GM12865 (cell line): ENCODE results near the gene ADD3.

Experiments
- DNase-seq: peaks from one replicate; pipeline ENCODE4 v3.0.0; 2010; ENCODE audit warnings: low read depth
- H3K4me3 ChIP-seq: 2 replicates; pipeline ENCODE4 v1.5.1; 2011; ENCODE audit warnings: mild to moderate bottlenecking, low read depth, low read length, control low read depth
- TF ChIP-seq, protein P1 (sequence below): IDR thresholded peaks from 2 replicates; pipeline ENCODE4 v1.5.1; 2011; ENCODE audit warnings: low read length, control low read depth, low read depth, inconsistent platforms; ENCODE audit not compliant: insufficient read depth; ENCODE audit errors: missing control alignments

The ADD3 gene

GRCh38 chr10:110083884-110084283 is 76.1 kb downstream of the ADD3 start:
- TF ChIP-seq, protein P1, sequence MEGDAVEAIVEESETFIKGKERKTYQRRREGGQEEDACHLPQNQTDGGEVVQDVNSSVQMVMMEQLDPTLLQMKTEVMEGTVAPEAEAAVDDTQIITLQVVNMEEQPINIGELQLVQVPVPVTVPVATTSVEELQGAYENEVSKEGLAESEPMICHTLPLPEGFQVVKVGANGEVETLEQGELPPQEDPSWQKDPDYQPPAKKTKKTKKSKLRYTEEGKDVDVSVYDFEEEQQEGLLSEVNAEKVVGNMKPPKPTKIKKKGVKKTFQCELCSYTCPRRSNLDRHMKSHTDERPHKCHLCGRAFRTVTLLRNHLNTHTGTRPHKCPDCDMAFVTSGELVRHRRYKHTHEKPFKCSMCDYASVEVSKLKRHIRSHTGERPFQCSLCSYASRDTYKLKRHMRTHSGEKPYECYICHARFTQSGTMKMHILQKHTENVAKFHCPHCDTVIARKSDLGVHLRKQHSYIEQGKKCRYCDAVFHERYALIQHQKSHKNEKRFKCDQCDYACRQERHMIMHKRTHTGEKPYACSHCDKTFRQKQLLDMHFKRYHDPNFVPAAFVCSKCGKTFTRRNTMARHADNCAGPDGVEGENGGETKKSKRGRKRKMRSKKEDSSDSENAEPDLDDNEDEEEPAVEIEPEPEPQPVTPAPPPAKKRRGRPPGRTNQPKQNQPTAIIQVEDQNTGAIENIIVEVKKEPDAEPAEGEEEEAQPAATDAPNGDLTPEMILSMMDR = no peak
- no peak for DNase-seq
- H3K4me3 ChIP-seq = no peak overlapping the region

- TF ChIP-seq, protein P1 = no peak
- H3K4me3 ChIP-seq = no peak overlapping the region
Measured at GRCh38 chr10:110087682-110088081, 79.9 kb downstream of the ADD3 start.

GRCh38 chr10:110088367-110089104 is 80.8 kb downstream of the ADD3 start:
- no peak for DNase-seq
- H3K4me3 ChIP-seq = no peak overlapping the region
- TF ChIP-seq, protein P1 = no peak

More at GRCh38 chr10:110087682-110088081, 79.9 kb downstream of the ADD3 start:
- DNase-seq = no peak

GRCh38 chr10:110091830-110092229 is 84.0 kb downstream of the ADD3 start:
- no peak overlapping the region for H3K4me3 ChIP-seq
- no peak for DNase-seq
- TF ChIP-seq, protein P1 = no peak

- H3K4me3 ChIP-seq = no peak overlapping the region
- TF ChIP-seq, protein P1 = no peak
- no peak for DNase-seq
Measured at GRCh38 chr10:110093722-110094121, 85.9 kb downstream of the ADD3 start.

DNA sequence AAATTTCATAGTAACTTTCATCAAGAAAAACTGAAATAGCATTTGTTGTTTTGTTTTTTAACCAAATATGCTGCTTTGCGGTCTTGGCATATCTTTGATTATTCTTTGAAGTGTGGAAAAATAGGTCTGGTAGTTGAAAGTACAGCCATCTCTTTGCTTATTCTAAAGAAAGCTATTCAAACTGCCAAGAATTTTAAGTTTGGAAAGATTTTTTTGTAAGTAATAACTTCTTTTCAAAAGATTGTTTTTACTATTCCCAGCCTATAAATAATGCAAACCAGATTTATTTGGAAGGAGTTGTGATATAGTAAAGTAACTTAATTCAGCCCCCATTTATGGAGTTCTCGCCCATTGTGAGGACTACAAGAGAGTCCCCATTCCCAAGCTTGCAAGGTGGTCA is 87.0 kb downstream of the ADD3 start:
- no peak for DNase-seq
- H3K4me3 ChIP-seq = no peak overlapping the region
- TF ChIP-seq, protein P1 = no peak
